H9 (cell line): ENCODE results near the gene TMEM38A. TPM values are rescaled to one million over a fixed set of nuclear protein-coding genes. Genes with fewer than 3 reads are reported as not detected.

Source experiments
- DNase-seq: peaks from one replicate; pipeline ENCODE4 v3.0.0-alpha.2; 2017
- H2AFZ ChIP-seq: one replicate; pipeline ENCODE4 v1.6.1; 2013; ENCODE audit warnings: mild to moderate bottlenecking, low read length, control low read depth, moderate library complexity
- H2AK5ac ChIP-seq: 2 replicates; pipeline ENCODE4 v1.6.1; 2013; ENCODE audit warnings: low read length, control low read depth, mixed read lengths; ENCODE audit not compliant: insufficient read length
- H2BK120ac ChIP-seq: one replicate; pipeline ENCODE4 v1.6.1; 2013; ENCODE audit warnings: low read depth, mild to moderate bottlenecking, low read length, control low read depth, inconsistent platforms; ENCODE audit not compliant: poor library complexity, severe bottlenecking
- H2BK12ac ChIP-seq: 2 replicates; pipeline ENCODE4 v1.6.1; 2013; ENCODE audit warnings: low read length, control low read depth, mixed read lengths, low read depth; ENCODE audit not compliant: insufficient read length
- H2BK15ac ChIP-seq: 2 replicates; pipeline ENCODE4 v1.6.1; 2013; ENCODE audit warnings: low read depth, low read length, control low read depth
- H2BK20ac ChIP-seq: one replicate; pipeline ENCODE4 v1.6.1; 2013; ENCODE audit warnings: low read depth, mild to moderate bottlenecking, low read length, control low read depth, inconsistent platforms; ENCODE audit not compliant: poor library complexity, severe bottlenecking
- H2BK5ac ChIP-seq: 2 replicates; pipeline ENCODE4 v1.6.1; 2013; ENCODE audit warnings: low read length, control low read depth, mixed read lengths; ENCODE audit not compliant: insufficient read length
- H3K14ac ChIP-seq: 2 replicates; pipeline ENCODE4 v1.6.1; 2013; ENCODE audit warnings: low read length, control low read depth; ENCODE audit not compliant: insufficient read depth
- H3K18ac ChIP-seq: 2 replicates; pipeline ENCODE4 v1.6.1; 2013; ENCODE audit warnings: low read depth, mild to moderate bottlenecking, mixed read lengths, low read length, control low read depth; ENCODE audit not compliant: insufficient read length
- H3K23ac ChIP-seq: 2 replicates; pipeline ENCODE4 v1.6.1; 2013; ENCODE audit warnings: low read length, control low read depth, mixed read lengths, low read depth; ENCODE audit not compliant: insufficient read length
- H3K23me2 ChIP-seq: 2 replicates; pipeline ENCODE4 v1.6.1; 2013; ENCODE audit warnings: low read depth, mild to moderate bottlenecking, mixed read lengths, low read length, control low read depth; ENCODE audit not compliant: insufficient read length, poor library complexity, severe bottlenecking
- H3K27ac ChIP-seq: 2 replicates; pipeline ENCODE4 v1.5.1; 2013; ENCODE audit warnings: low read length, control low read depth, mixed read lengths, low read depth; ENCODE audit not compliant: insufficient read length
- H3K27me3 ChIP-seq: 2 replicates; pipeline ENCODE4 v1.6.1; 2013; ENCODE audit warnings: low read length, control low read depth, inconsistent platforms; ENCODE audit not compliant: insufficient read depth
- H3K4ac ChIP-seq: 2 replicates; pipeline ENCODE4 v1.6.1; 2013; ENCODE audit warnings: low read depth, mild to moderate bottlenecking, control low read depth, inconsistent platforms, low read length, moderate library complexity
- H3K4me1 ChIP-seq: 2 replicates; pipeline ENCODE4 v1.6.1; 2013; ENCODE audit warnings: low read length, control low read depth, inconsistent platforms; ENCODE audit not compliant: insufficient read depth
- H3K4me2 ChIP-seq: 2 replicates; pipeline ENCODE4 v1.6.1; 2013; ENCODE audit warnings: low read length, control low read depth, mixed read lengths; ENCODE audit not compliant: insufficient read length, insufficient read depth
- H3K56ac ChIP-seq: 2 replicates; pipeline ENCODE4 v1.6.1; 2013; ENCODE audit warnings: low read depth, mild to moderate bottlenecking, mixed read lengths, low read length, control low read depth; ENCODE audit not compliant: insufficient read length
- H3K79me1 ChIP-seq: 2 replicates; pipeline ENCODE4 v1.6.1; 2013; ENCODE audit warnings: low read depth, mild to moderate bottlenecking, moderate library complexity, low read length, control low read depth, inconsistent platforms; ENCODE audit not compliant: insufficient read depth, poor library complexity, severe bottlenecking
- H3K79me2 ChIP-seq: 2 replicates; pipeline ENCODE4 v1.6.1; 2013; ENCODE audit warnings: low read length, control low read depth, inconsistent platforms; ENCODE audit not compliant: insufficient read depth
- H3K9ac ChIP-seq: 2 replicates; pipeline ENCODE4 v1.6.1; 2013; ENCODE audit warnings: low read length, control low read depth, mixed read lengths; ENCODE audit not compliant: insufficient read length; ENCODE audit errors: extremely low read depth
- H3K9me3 ChIP-seq: one replicate; pipeline ENCODE4 v1.6.1; 2013; ENCODE audit warnings: low read depth, low read length, inconsistent platforms; ENCODE audit not compliant: control insufficient read depth
- H3T11ph ChIP-seq: one replicate; pipeline ENCODE4 v1.6.1; 2013; ENCODE audit warnings: mild to moderate bottlenecking, low read length, control low read depth, inconsistent platforms
- H4K20me1 ChIP-seq: one replicate; pipeline ENCODE4 v1.6.1; 2013; ENCODE audit not compliant: control insufficient read depth, insufficient read length, insufficient read depth
- H4K5ac ChIP-seq: 2 replicates; pipeline ENCODE4 v1.6.1; 2013; ENCODE audit warnings: low read depth, mild to moderate bottlenecking, mixed read lengths, low read length, control low read depth; ENCODE audit not compliant: insufficient read length
- H4K8ac ChIP-seq: replicated peaks from 2 replicates; pipeline ENCODE4 v1.6.1; 2013; ENCODE audit warnings: low read length, control low read depth, mixed read lengths, low read depth; ENCODE audit not compliant: insufficient read length
- H4K91ac ChIP-seq: 2 replicates; pipeline ENCODE4 v1.6.1; 2013; ENCODE audit warnings: low read depth, mild to moderate bottlenecking, moderate library complexity, mixed read lengths, low read length, control low read depth; ENCODE audit not compliant: insufficient read length
- H3K27ac Mint-ChIP-seq, 3 experiments: 2 replicates in 2 of 3; 3 replicates in 1 of 3; pipeline ENCODE4 v1.8.0; 2020 to 2021; ENCODE audit warnings: mixed read lengths in 3 of 3, mild to moderate bottlenecking in 1 of 3, moderate library complexity in 1 of 3
- H3K27me3 Mint-ChIP-seq: 2 replicates; pipeline ENCODE4 v1.8.0; 2021; ENCODE audit warnings: low read depth, mild to moderate bottlenecking, moderate library complexity, mixed read lengths
- H3K36me3 Mint-ChIP-seq, 3 experiments: 2 replicates in 2 of 3; 3 replicates in 1 of 3; pipeline ENCODE4 v1.8.0; 2020 to 2021; ENCODE audit warnings: low read depth in 3 of 3, mixed read lengths in 3 of 3; ENCODE audit not compliant: insufficient read depth in 1 of 3
- H3K4me1 Mint-ChIP-seq, 2 experiments: 2 replicates each; pipeline ENCODE4 v1.8.0; 2020; ENCODE audit warnings: mixed read lengths in 2 of 2
- H3K4me3 Mint-ChIP-seq, 2 experiments: 2 replicates in 1 of 2; 3 replicates in 1 of 2; pipeline ENCODE4 v1.8.0; 2020 to 2021; ENCODE audit warnings: mild to moderate bottlenecking in 2 of 2, mixed read lengths in 2 of 2, moderate library complexity in 1 of 2
- H3K9me3 Mint-ChIP-seq, 2 experiments: 2 replicates in 1 of 2; 3 replicates in 1 of 2; pipeline ENCODE4 v1.8.0; 2020; ENCODE audit warnings: mild to moderate bottlenecking in 2 of 2, mixed read lengths in 2 of 2, moderate library complexity in 1 of 2
- CTCF ChIP-seq: fragments of 200-600 bp; sonication (generic); conservative IDR thresholded peaks from 3 replicates; pipeline ENCODE4 v1.8.0; 2021; ENCODE audit warnings: antibody characterized with exemption, mild to moderate bottlenecking
- WGBS: extraction: QIAGEN DNeasy Blood & Tissue Kit; methylation state at CpG from one replicate; pipeline ENCODE4 v1.1.7; 2013; ENCODE audit warnings: missing lambda C conversion rate, low lambda C conversion rate, mixed read lengths; ENCODE audit not compliant: insufficient read length; ENCODE audit errors: extremely low coverage; 5-methylcytosine and 5-hydroxymethylcytosine counted together
- total RNA-seq: library from RNA; stranded (reverse); gene quantifications from 2 replicates; pipeline ENCODE4 v1.2.1, GENCODE V29; 2021

TMEM38A gene
- total RNA-seq, 1 experiment from 2014 or later, result 7.4 TPM

GRCh38 chr19:16631465-16631864, 29.5 kb upstream of the TMEM38A start:
- TF ChIP-seq CTCF, result no peak
- no peak overlapping the region for H3K56ac ChIP-seq
- no peaks in the 10 kb centered on the region for H3K9me3 ChIP-seq
- H3K79me2 ChIP-seq, result peaks cover 9% of the 10 kb centered on the region; the same call in 1 of the 2 replicates
- no peak for DNase-seq
- no peak overlapping the region for H2BK20ac ChIP-seq
- H3K27ac ChIP-seq, result no peak overlapping the region
- H3K4me3 Mint-ChIP-seq, result no peak overlapping the region; a peak in 1 of 5 replicates
- H3K4me2 ChIP-seq, result no peak overlapping the region
- no peaks in the 10 kb centered on the region for H3K9me3 Mint-ChIP-seq
- H3K23ac ChIP-seq, result no peak overlapping the region
- no peaks in the 10 kb centered on the region for H3K27me3 ChIP-seq
- H3K4me1 ChIP-seq, result no peaks in the 10 kb centered on the region
- H3K23me2 ChIP-seq, result peaks cover 9% of the 10 kb centered on the region
- H2BK15ac ChIP-seq, result no peak overlapping the region
- no peak overlapping the region for H3K4ac ChIP-seq
- H2BK12ac ChIP-seq, result no peak overlapping the region
- no peak overlapping the region for H2AFZ ChIP-seq
- no peak overlapping the region for H3T11ph ChIP-seq
- H3K36me3 Mint-ChIP-seq, result peaks cover 4 to 25% (median 15%) of the 10 kb centered on the region in 3 experiments; a peak in 5 of 7 replicates
- H3K27me3 Mint-ChIP-seq, result no peaks in the 10 kb centered on the region
- H4K8ac ChIP-seq, result no peak overlapping the region
- H3K14ac ChIP-seq, result no peak overlapping the region
- peaks cover 8 to 15% of the 10 kb centered on the region in 2 experiments for H3K4me1 Mint-ChIP-seq
- no peak overlapping the region for H2BK5ac ChIP-seq
- H4K5ac ChIP-seq, result no peak overlapping the region
- peak overlapping the region; percentile 11 for H3K9ac ChIP-seq
- no peak overlapping the region for H4K91ac ChIP-seq
- peaks cover 7% of the 10 kb centered on the region for H3K79me1 ChIP-seq
- no peak overlapping the region for H2BK120ac ChIP-seq
- no peak overlapping the region for H2AK5ac ChIP-seq
- no peak overlapping the region for H3K18ac ChIP-seq
- no peaks in the 10 kb centered on the region for H4K20me1 ChIP-seq
- WGBS, result no CpG with 5 or more reads among the region's 6 CpGs
- peak overlapping the region in 1 of 3 experiments; percentile 45; a peak in 1 of 7 replicates for H3K27ac Mint-ChIP-seq
